ENCODE measurements around the gene DMAP1.

The DMAP1 gene

DNA sequence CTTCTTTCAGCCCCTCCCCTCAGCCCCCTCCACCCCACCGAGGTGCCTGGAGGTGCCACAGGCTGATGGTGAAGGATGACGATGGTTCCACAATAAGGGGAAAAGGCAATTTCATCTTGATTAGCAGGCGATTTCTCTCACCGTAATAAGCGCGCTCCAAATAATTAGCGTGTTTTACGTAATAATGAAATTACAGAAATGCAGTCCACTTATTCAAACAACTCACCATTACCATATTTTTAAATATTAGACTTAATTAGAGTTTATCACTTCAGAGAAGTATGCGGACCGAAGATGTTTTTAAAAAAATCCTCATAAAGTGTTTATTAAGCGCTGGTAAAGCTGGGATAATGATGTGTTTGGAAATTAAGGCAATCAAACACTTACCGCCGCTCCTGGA is 14.9 kb downstream of the DMAP1 start:
- in situ Hi-C loops (cut with MboI; ENCODE audit: low sequenced_read_pairs): no loop called here

DNA sequence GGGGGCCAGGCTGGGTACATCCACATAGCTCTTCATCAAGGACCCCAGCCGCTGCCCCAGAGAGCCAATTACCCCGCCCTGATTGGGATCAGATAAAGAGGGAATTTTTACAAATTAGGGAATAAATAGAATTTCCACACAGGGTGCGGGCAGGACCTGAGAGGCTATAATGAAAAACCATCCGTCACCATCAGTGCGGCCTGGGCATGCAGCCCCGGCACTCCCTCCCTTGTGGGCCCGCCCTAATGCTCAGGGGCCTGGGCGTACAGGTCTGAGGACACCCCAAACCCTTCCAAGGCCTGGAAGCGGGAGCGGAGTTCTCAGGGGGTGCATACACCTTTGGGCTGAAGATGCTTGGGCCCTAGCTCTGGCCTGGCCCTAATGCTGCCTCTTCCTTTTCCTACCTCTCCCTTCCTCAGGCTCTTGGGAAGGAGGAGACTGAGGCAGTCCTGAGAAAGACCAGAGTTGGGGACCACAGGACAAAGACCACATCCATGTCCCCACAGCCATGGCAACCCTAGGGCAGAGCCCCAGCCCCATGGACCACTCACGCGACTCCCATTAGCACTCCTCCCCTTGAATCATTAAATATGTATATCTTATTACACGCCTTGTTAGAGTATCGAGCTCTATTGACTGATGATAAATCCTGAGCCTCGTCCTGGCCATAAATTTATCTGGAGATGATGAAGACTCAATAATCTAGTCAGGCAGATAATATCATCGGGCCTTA is 16.3 kb downstream of the DMAP1 start:
- in situ Hi-C loops (cut with MboI; ENCODE audit: low sequenced_read_pairs): no loop called here

DNA sequence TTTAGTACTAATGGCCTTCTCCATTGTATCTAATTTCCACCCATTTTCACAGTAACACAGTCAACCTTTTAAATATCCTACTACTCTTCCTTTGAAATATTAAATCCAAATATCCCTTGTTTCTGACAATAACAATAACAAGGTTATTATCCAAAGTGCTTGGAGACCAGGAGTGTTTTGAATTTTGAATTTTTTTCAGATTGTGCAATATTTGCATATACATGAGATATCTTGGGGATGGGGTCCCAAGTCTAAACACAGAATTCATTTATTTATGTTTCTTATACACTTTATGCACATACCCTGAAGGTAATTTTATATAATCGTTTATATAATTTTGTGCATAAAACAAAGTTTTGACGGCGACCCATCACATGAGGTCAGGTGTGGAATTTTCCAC is 17.5 kb downstream of the DMAP1 start:
- in situ Hi-C loops (cut with MboI; ENCODE audit: low sequenced_read_pairs): no loop called here

- in situ Hi-C loops (cut with MboI; ENCODE audit: low sequenced_read_pairs): no loop called here
Measured at GRCh38 chr1:44233593-44233992, 20.3 kb downstream of the DMAP1 start.

- in situ Hi-C loops (cut with MboI; ENCODE audit: low sequenced_read_pairs): no loop called here
Measured at GRCh38 chr1:44235808-44236207, 22.5 kb downstream of the DMAP1 start.

DNA sequence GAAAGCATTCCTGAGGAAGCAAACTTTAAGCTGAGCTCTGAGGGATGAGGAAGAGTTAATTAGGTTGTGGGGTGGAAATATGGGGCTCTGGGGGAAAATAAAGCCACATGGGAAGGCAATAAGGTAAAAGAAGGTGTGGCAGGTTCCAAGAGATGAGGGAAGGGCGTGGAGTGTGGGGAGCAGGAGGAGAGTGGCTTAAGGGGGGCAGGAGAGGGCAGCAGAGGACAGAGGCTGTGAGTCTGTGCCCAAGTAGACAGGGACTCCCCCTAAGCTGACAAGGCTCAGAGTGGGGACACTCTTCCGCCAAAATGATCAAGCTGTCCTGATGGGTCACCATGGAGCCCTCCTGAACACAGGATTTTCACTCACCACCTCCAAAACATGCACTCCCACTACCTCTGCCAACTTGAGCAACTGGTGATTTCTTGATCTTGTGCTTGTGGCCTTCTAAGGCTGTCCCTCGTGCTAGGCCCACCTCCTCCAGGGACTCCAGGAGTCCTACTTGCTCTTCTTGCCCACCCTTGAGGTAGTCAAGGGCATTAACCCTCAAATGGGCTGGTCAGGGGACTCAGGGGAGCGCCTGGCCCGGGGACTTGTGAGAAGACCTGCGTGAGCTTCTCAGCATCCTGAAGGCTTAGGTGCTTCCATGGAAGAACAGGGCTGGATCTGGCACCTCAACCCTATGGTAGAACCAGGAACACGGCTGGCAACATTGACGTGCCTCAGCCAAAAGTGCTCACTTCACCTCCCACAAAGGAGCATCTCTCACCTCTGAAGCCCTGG is 23.4 kb downstream of the DMAP1 start:
- in situ Hi-C loops (cut with MboI; ENCODE audit: low sequenced_read_pairs): no loop called here

- in situ Hi-C loops (cut with MboI; ENCODE audit: low sequenced_read_pairs): no loop called here
Measured at GRCh38 chr1:44237721-44238457, 24.6 kb downstream of the DMAP1 start.

GRCh38 chr1:44238660-44239059 is 25.4 kb downstream of the DMAP1 start:
- in situ Hi-C loops (cut with MboI; ENCODE audit: low sequenced_read_pairs): no loop called here

- in situ Hi-C loops (cut with MboI; ENCODE audit: low sequenced_read_pairs): no loop called here
Measured at GRCh38 chr1:44239331-44239960, 26.2 kb downstream of the DMAP1 start.

GRCh38 chr1:44239961-44240371 is 26.7 kb downstream of the DMAP1 start:
- in situ Hi-C loops (cut with MboI; ENCODE audit: low sequenced_read_pairs): no loop called here

GRCh38 chr1:44240802-44241671 is 27.8 kb downstream of the DMAP1 start:
- in situ Hi-C loops (cut with MboI; ENCODE audit: low sequenced_read_pairs): no loop called here

- in situ Hi-C loops (cut with MboI; ENCODE audit: low sequenced_read_pairs): no loop called here
Measured at GRCh38 chr1:44242746-44243145, 29.5 kb downstream of the DMAP1 start.

DNA sequence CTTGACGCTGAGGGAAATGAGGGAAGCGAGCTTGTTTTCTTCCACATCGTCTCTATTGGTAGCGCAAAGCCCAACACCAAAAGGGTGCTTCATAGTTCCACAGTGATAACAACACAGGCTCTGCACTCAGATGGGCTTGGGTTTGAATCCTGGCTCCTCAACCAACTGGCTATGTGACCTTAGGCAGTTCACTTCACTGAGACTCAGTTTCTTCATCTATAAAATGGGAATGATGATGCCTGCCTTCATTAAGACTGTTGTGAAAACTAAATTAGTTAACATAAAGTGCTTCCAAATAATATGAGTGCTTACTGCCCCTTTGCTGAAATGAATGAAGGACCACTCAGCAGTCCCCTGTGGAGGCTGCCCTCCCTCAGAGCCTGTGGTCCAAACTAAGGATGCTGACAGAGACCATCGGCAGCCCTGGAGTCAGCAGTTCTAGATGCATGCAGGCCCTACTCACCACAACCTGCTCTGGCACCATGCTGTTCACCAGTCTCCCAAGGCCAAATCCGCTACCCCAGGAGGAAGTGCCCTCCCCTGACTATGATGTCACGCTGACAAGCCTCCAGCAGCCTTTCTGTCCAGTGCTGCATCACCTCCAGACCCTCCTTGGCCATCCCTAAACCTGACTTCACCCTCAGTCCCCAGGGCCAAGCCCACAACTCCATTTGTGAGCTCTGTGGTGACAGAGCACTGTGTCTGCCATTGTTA is 30.7 kb downstream of the DMAP1 start:
- in situ Hi-C loops (cut with MboI; ENCODE audit: low sequenced_read_pairs): no loop called here

DNA sequence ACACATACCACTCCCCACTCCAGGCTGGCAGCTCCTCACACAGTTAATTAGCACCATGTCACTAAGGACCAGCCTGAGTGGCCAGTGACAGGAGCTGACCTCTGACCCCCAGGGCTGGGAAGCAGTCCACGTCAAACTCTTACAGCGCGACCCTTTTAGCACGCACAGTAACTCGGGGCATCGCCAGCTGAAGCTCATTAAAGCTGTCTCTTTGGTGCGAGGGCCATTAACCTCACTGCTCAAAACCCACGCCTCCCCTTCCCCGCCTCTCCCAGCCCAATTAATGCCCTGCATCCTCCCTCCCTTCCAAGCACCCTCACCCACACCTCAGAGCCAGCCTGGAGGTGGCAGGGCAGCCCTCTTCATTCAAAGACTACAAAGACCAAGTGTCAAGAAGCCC is 31.7 kb downstream of the DMAP1 start:
- in situ Hi-C loops (cut with MboI; ENCODE audit: low sequenced_read_pairs): no loop called here

- in situ Hi-C loops (cut with MboI; ENCODE audit: low sequenced_read_pairs): no loop called here
Measured at GRCh38 chr1:44246806-44247205, 33.5 kb downstream of the DMAP1 start.

DNA sequence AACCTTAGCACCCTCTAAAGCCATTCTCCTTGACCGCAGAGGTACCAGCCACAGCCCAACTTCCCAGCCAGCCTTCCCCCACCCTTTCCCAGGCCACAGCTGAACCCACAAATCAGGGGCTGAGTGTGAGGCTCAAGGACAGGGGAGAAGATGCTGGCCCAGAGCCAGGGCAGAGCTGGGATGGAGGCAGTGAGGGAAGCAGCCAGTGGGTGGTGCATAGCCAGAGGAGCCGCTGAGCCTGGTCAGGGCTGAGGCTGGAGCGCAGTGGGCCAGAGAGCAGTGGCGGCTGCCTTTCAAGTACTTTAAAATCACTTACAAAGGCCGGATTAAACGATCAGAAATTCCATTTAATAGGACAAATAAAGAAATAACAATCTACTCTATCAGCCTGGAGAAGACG is 36.3 kb downstream of the DMAP1 start:
- in situ Hi-C loops (cut with MboI; ENCODE audit: low sequenced_read_pairs): no loop called here

DNA sequence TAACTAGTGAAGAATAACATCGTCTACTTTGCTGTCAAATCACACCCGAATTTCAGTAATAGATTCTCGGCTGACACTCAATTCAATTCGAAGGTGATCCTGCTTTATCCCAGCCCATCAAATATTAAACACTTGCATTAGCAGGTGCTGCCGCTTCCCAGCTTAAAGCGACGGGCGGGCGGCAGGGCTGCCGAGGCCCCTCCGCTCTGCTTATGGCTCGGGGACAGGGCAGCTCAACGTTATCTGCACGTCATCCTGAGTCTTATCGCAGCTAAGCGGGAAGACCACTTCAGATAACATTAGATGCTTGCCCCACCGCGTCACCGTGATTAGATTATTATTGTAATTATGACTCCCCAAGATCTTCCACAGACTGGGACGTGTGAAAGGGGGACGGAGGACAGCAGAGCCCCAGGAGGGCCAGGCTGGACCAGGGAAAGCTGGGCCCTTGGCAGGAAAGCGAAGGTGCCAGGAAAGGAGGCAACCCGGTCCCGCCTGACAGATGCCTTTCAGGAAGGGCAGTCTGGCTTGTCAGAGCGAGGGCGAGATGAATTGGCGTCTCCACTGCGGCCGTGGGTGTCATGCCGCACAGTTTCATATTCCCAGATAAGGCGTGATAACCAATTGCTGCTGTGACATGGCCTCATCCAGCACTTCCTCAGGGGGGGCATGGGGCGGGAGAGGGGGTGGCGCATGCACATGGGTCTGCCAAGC is 37.0 kb downstream of the DMAP1 start:
- in situ Hi-C loops (cut with MboI; ENCODE audit: low sequenced_read_pairs): no loop called here

DNA sequence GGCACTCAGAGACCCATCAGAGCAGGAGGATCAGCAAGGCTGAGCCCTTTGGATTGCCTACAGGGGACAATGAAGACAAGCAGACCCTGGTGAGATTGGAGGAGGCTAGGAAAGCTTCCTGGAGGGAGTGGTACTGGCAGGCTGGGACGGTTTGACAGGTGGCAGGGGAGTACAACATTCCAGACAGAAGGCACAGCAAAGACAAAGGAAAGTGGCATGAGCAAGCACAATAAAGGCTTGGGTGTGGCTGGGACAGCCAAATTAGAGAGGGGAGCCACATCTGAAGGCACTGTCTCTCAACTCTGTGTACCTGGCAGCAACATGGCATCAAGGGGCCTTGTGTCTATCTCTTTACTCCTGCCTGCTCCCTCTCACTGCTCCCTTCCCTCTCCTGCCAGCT is 38.2 kb downstream of the DMAP1 start:
- in situ Hi-C loops (cut with MboI; ENCODE audit: low sequenced_read_pairs): no loop called here
